Pancreas (tissue), 10 donors: Measurements from ENCODE around the gene NTNG1. TPM values are rescaled to one million over a fixed set of nuclear protein-coding genes. Genes with fewer than 3 reads are reported as not detected.

Experiments
- ATAC-seq, 4 donors: fragments of 200-7000 bp; cut with Tn5 transposase; one replicate each; pipeline versions ENCODE4 v1.8.0 to v1.9.1; 2020; ENCODE audit warnings: mild to moderate bottlenecking in 4 of 4, moderate library complexity in 4 of 4
- DNase-seq, 6 donors: peaks; one replicate each; pipeline ENCODE4 v3.0.0-alpha.2; 2020
- FAIRE-seq: peaks from 2 replicates; lab custom pipeline; 2012; peaks lifted over from hg19 to GRCh38; lab: Jason Lieb, UNC
- H3K27ac ChIP-seq, 4 donors: fragments of 200-600 bp; sonication (generic); 1 replicate in 3 of 4; 2 replicates in 1 of 4; pipeline versions ENCODE4 v1.5.0 to v1.8.0; 2020
- H3K27me3 ChIP-seq, 4 donors: fragments of 200-600 bp; one replicate each; pipeline ENCODE4 v1.8.0; 2021
- H3K36me3 ChIP-seq, 3 donors: fragments of 200-600 bp; sonication (generic) in 1 of 3; one replicate each; pipeline versions ENCODE4 v1.5.0 to v1.8.0; 2020 to 2021
- H3K4me1 ChIP-seq, 3 donors: fragments of 200-600 bp; one replicate each; pipeline ENCODE4 v1.8.0; 2021
- H3K4me3 ChIP-seq, 4 donors: fragments of 200-600 bp; sonication (generic) in 2 of 4; one replicate each; pipeline versions ENCODE4 v1.5.0 to v1.8.0; 2020 to 2021
- H3K9me3 ChIP-seq, 4 donors: fragments of 200-600 bp; one replicate each; pipeline ENCODE4 v1.8.0; 2021
- CTCF ChIP-seq, 4 donors: fragments of 200-600 bp; sonication (generic) in 3 of 4; IDR thresholded peaks; one replicate each; pipeline versions ENCODE4 v1.5.0 to v1.8.0; 2021; ENCODE audit warnings: antibody characterized with exemption in 4 of 4
- WGBS, 2 donors: extraction: QIAGEN DNeasy Blood & Tissue Kit; methylation state at CpG; one replicate each; pipeline ENCODE4 v1.1.7; 2013; 5-methylcytosine and 5-hydroxymethylcytosine counted together
- intact Hi-C, 3 donors: fragments of 100-400 bp; cut with DNase I; formaldehyde crosslinking; loops; one replicate each; pipeline versions ENCODE4 v1.11.1 to v1.14.2; 2022
- polyA plus RNA-seq, 2 donors: library from polyadenylated mRNA; stranded (reverse); fragments of 200-250 nt; gene quantifications; one replicate each; pipeline ENCODE4 v1.2.3, GENCODE V29; 2013
- total RNA-seq, 6 donors: library from RNA; stranded (reverse); fragmentation: NEBNext Ultra II Directional in 4 of 6; extraction: Animal tissue kit (Norgen Biotek cat#: 25700) in 4 of 6; gene quantifications; one replicate each; pipeline versions ENCODE4 v1.2.1 to v1.2.4, GENCODE V29; 2021 to 2023
- donor health status: healthy with polysubstance abuse.
- donor health status: DM: no; HTN: no; CAD: no; lungs with moderate emphysema.
- donor health status: DM: no; HTN: no; CAD: no.
- donor health status: control.
- donor health status: control.
- donor health status: Bipolar disorder and iron deficiency.
- donor health status: DM: yes; HTN: yes; CAD: no.
- donor health status: DM: no; HTN: no; CAD: no.
- donor health status: DM: no; HTN: no; CAD: no.
- donor health status: DM: yes; HTN: yes; CAD: no.

NTNG1 gene
- total and polyA plus RNA-seq, 8 donors: 0.04 to 1.3 (median 0.23) TPM; not detected in 1

GRCh38 chr1:107407011-107407410 is 266.2 kb downstream of the NTNG1 start:
- ATAC-seq: no peak
- H3K36me3 ChIP-seq: no peaks in the 10 kb centered on the region
- FAIRE-seq: no peak
- intact Hi-C loops: no loop called here
- no peak for DNase-seq
- H3K9me3 ChIP-seq: no peaks in the 10 kb centered on the region
- H3K27me3 ChIP-seq: no peaks in the 10 kb centered on the region
- H3K4me1 ChIP-seq: no peaks in the 10 kb centered on the region
- WGBS, 2 donors: 62 to 66% methylated on average over 4 of the region's 4 CpGs
- H3K4me3 ChIP-seq: no peak overlapping the region
- no peak overlapping the region for H3K27ac ChIP-seq
- TF ChIP-seq CTCF (IDR thresholded peaks at IDR 0.05): no peak

GRCh38 chr1:107413546-107413945 is 272.7 kb downstream of the NTNG1 start:
- FAIRE-seq: no peak
- TF ChIP-seq CTCF (IDR thresholded peaks at IDR 0.05): no peak
- H3K9me3 ChIP-seq: no peaks in the 10 kb centered on the region
- no peaks in the 10 kb centered on the region for H3K36me3 ChIP-seq
- ATAC-seq: no peak
- intact Hi-C loops: no loop called here
- no peak for DNase-seq
- H3K27me3 ChIP-seq: no peaks in the 10 kb centered on the region
- WGBS, 2 donors: 47 to 54% methylated on average over 2 of the region's 2 CpGs
- H3K4me3 ChIP-seq: no peak overlapping the region
- H3K4me1 ChIP-seq: no peaks in the 10 kb centered on the region
- no peak overlapping the region for H3K27ac ChIP-seq

GRCh38 chr1:107413951-107414350 is 273.1 kb downstream of the NTNG1 start:
- Histone ChIP-seq H3K27me3 (no peaks in the 10 kb centered on the region), H3K4me1 (no peaks in the 10 kb centered on the region), H3K36me3 (no peaks in the 10 kb centered on the region), H3K27ac (no peak overlapping the region), H3K9me3 (no peaks in the 10 kb centered on the region), H3K4me3 (no peak overlapping the region)
- intact Hi-C loops: no loop called here
- ATAC-seq (no peak), FAIRE-seq (no peak), DNase-seq (no peak)
- WGBS, 2 donors: 61 to 67% methylated on average over 2 of the region's 2 CpGs
- no peak for TF ChIP-seq CTCF (IDR thresholded peaks at IDR 0.05)

- WGBS, 2 donors: 43 to 45% methylated on average over 3 of the region's 3 CpGs
- DNase-seq (no peak), FAIRE-seq (no peak), ATAC-seq (no peak)
- Histone ChIP-seq H3K27ac (no peak overlapping the region), H3K4me1 (no peaks in the 10 kb centered on the region), H3K27me3 (no peaks in the 10 kb centered on the region), H3K9me3 (no peaks in the 10 kb centered on the region), H3K36me3 (no peaks in the 10 kb centered on the region), H3K4me3 (no peak overlapping the region)
- no peak for TF ChIP-seq CTCF (IDR thresholded peaks at IDR 0.05)
- intact Hi-C loops: no loop called here
Observed at GRCh38 chr1:107414550-107414949, 273.7 kb downstream of the NTNG1 start.

- FAIRE-seq: no peak
- WGBS, 2 donors: 49 to 51% methylated on average over 4 of the region's 4 CpGs
- ATAC-seq: no peak
Observed at GRCh38 chr1:107415241-107415640, 274.4 kb downstream of the NTNG1 start.

More at GRCh38 chr1:107415241-107415640, 274.4 kb downstream of the NTNG1 start:
- no peaks in the 10 kb centered on the region for H3K9me3 ChIP-seq
- no peak for DNase-seq
- no peaks in the 10 kb centered on the region for H3K4me1 ChIP-seq
- H3K4me3 ChIP-seq: no peak overlapping the region
- no peak overlapping the region for H3K27ac ChIP-seq
- no peak for TF ChIP-seq CTCF (IDR thresholded peaks at IDR 0.05)
- no peaks in the 10 kb centered on the region for H3K27me3 ChIP-seq
- no peaks in the 10 kb centered on the region for H3K36me3 ChIP-seq
- intact Hi-C loops: no loop called here
